HepG2 (cell line): ENCODE data around the gene PARN. TPM values are rescaled to one million over a fixed set of nuclear protein-coding genes. Genes with fewer than 3 reads are reported as not detected.

ENCODE experiments used
- CBX5 ChIP-seq: sonication (generic); formaldehyde crosslinking; IDR thresholded peaks from 2 replicates; pipeline ENCODE4 v1.4.0; 2020; ENCODE audit warnings: missing genetic modification reagents, borderline replicate concordance
- FOXJ3 ChIP-seq: sonication (generic); formaldehyde crosslinking; IDR thresholded peaks from 2 replicates; pipeline ENCODE4 v1.4.0; 2020; ENCODE audit warnings: missing genetic modification reagents, mild to moderate bottlenecking, borderline replicate concordance
- HNF4G ChIP-seq, 2 experiments: sonication (generic) in 1 of 2; formaldehyde crosslinking in 1 of 2; IDR thresholded peaks; 2 replicates each; pipeline versions ENCODE4 v1.4.0 to v1.6.1; 2011 to 2020; ENCODE audit warnings: borderline replicate concordance in 2 of 2, low read depth in 2 of 2, mild to moderate bottlenecking in 2 of 2, low read length in 1 of 2, missing genetic modification reagents in 1 of 2, moderate library complexity in 1 of 2
- HOXA7 ChIP-seq: sonication (generic); formaldehyde crosslinking; IDR thresholded peaks from 2 replicates; pipeline ENCODE4 v1.8.1; 2022; ENCODE audit warnings: mild to moderate bottlenecking, missing genetic modification reagents, moderate library complexity
- IKZF4 ChIP-seq: sonication (generic); formaldehyde crosslinking; IDR thresholded peaks from 2 replicates; pipeline ENCODE4 v1.5.1; 2020; ENCODE audit warnings: borderline replicate concordance, mild to moderate bottlenecking, low read depth, missing genetic modification reagents; ENCODE audit errors: not compliant biosample characterization
- JUND ChIP-seq: sonication (generic); formaldehyde crosslinking; IDR thresholded peaks from 2 replicates; pipeline ENCODE4 v1.8.0; 2022; ENCODE audit warnings: mild to moderate bottlenecking, missing genetic modification reagents
- MAFF ChIP-seq: IDR thresholded peaks from 2 replicates; pipeline ENCODE4 v1.6.1; 2011; ENCODE audit warnings: low read depth, low read length, improper control_type of control experiment
- MTA3 ChIP-seq: sonication (generic); formaldehyde crosslinking; IDR thresholded peaks from 2 replicates; pipeline ENCODE4 v1.4.0; 2020; ENCODE audit warnings: missing genetic modification reagents
- NFRKB ChIP-seq: fragments of 450-650 bp; IDR thresholded peaks from 2 replicates; pipeline ENCODE4 v1.6.1; 2017
- NKX3-1 ChIP-seq: sonication (generic); formaldehyde crosslinking; IDR thresholded peaks from 2 replicates; pipeline ENCODE4 v1.5.0; 2020; ENCODE audit warnings: missing genetic modification reagents
- POLR2G ChIP-seq: fragments of 200-400 bp; formaldehyde crosslinking; IDR thresholded peaks from 2 replicates; pipeline ENCODE4 v1.6.1; 2018; ENCODE audit warnings: mild to moderate bottlenecking, low read depth, low read length, moderate library complexity
- RARA ChIP-seq: IDR thresholded peaks from 2 replicates; pipeline ENCODE4 v1.6.1; 2016; ENCODE audit warnings: missing genetic modification reagents, missing compliant biosample characterization
- RCOR2 ChIP-seq: IDR thresholded peaks from 2 replicates; pipeline ENCODE4 v1.6.1; 2016; ENCODE audit warnings: missing biosample characterization, missing genetic modification reagents
- XRCC5 ChIP-seq: fragments of 200-400 bp; formaldehyde crosslinking; optimal IDR thresholded peaks from 2 replicates; pipeline ENCODE3; 2017; ENCODE audit warnings: mild to moderate bottlenecking, low read length
- YEATS4 ChIP-seq: sonication (generic); formaldehyde crosslinking; IDR thresholded peaks from 2 replicates; pipeline ENCODE4 v1.4.0; 2020; ENCODE audit warnings: missing genetic modification reagents, borderline replicate concordance
- ZNF136 ChIP-seq: sonication (generic); formaldehyde crosslinking; IDR thresholded peaks from 2 replicates; pipeline ENCODE4 v1.8.1; 2022; ENCODE audit warnings: low read depth, mild to moderate bottlenecking, moderate library complexity, missing genetic modification reagents
- ZNF335 ChIP-seq: sonication (generic); formaldehyde crosslinking; IDR thresholded peaks from 2 replicates; pipeline ENCODE4 v1.4.0; 2020; ENCODE audit warnings: missing genetic modification reagents
- ZNF570 ChIP-seq: sonication (generic); formaldehyde crosslinking; IDR thresholded peaks from 2 replicates; pipeline ENCODE4 v1.4.0; 2020; ENCODE audit warnings: mild to moderate bottlenecking, missing genetic modification reagents, borderline replicate concordance
- ZNF747 ChIP-seq: sonication (generic); formaldehyde crosslinking; IDR thresholded peaks from 2 replicates; pipeline ENCODE4 v1.8.1; 2023; ENCODE audit warnings: missing genetic modification reagents, mild to moderate bottlenecking, borderline replicate concordance
- ZNF891 ChIP-seq: sonication (generic); formaldehyde crosslinking; IDR thresholded peaks from 2 replicates; pipeline ENCODE4 v1.5.0; 2020; ENCODE audit warnings: mild to moderate bottlenecking, missing genetic modification reagents
- polyA plus RNA-seq, 8 experiments: library from polyadenylated mRNA; depleted of rRNA in 3 of 8; stranded (reverse) in 7 of 8; unstranded in 1 of 8; fragments of >200 nt; fragmentation: Illumina TruSeq in 4 of 8; extraction: Trizol in 4 of 8; gene quantifications; 2 replicates each; pipeline versions ENCODE4 v1.2.1 to v1.2.3, GENCODE V29; 2011 to 2016; ENCODE audit warnings: low read depth in 4 of 8, missing spikeins in 1 of 8, mixed read lengths in 1 of 8; ENCODE audit not compliant: insufficient read depth in 1 of 8
- total RNA-seq, 5 experiments: library from RNA; depleted of rRNA; stranded (reverse); fragments of >200 nt; fragmentation: Illumina TruSeq; extraction: Trizol; gene quantifications; 2 replicates each; pipeline ENCODE4 v1.2.3, GENCODE V29; 2016; ENCODE audit warnings: low read depth in 1 of 5
- TF ChIP-seq, protein P1 (sequence below): conservative IDR thresholded peaks from 2 replicates; pipeline ENCODE4 v1.6.1; 2018; ENCODE audit warnings: missing genetic modification reagents
- TF ChIP-seq, protein P2 (sequence below): sonication (generic); formaldehyde crosslinking; IDR thresholded peaks from 2 replicates; pipeline ENCODE4 v1.8.0; 2022; ENCODE audit warnings: low read depth, missing genetic modification reagents
- TF ChIP-seq, protein P3 (sequence below): IDR thresholded peaks from 2 replicates; pipeline ENCODE4 v1.6.1; 2016

PARN gene
- total and polyA plus RNA-seq, 2 of the 13 experiments (the other 11 are each of a cell fraction or from before 2014, with no cell fraction given) = 13.3 to 47.6 TPM

DNA sequence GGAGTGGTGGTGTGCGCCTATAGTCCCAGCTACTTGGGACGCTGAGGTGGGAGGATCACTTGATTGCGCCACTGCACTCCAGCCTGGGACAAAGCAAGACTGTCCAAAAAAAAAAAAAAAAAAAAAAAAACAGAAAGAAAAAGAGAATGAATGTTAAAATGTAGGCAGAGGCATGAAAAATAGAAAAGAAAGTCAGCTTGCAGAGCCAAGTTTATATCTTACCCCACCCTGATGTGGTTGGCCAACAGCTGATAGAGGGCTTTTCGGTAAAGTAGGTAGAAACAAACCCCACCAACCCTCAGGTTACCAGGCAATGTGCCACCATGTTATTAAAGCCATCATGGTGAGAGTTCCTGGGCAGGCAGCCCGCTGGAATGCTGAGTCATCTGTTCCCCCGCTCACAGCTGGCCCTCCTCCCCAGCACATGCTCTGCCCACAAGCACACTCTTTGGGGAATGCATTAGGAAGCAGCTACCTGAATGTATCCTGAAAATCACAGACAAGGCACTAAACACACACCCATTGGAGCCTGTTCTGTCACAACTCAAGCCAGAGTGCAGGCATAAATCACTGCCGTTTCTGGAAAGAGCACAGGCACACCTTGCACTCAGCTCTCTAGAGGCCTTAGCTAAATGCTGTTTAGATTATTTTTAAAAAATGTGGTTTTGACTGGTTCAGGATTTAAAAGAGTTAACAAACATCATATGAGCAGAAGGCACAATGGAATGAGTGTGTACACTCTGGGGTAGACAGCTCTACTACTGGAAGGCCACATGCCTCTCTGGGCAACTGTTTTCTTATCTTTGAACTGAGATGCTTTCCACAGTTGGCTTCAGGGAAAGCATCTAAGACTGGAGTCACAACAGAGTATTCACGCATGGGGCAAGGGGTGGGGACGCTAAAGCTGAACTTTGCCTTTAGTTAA, 128.5 kb downstream of the PARN start (continued):
- TF ChIP-seq ZNF747 (CRISPR knock-in tag) = no peak
- TF ChIP-seq IKZF4 (CRISPR knock-in tag) = no peak
- TF ChIP-seq, protein P1, sequence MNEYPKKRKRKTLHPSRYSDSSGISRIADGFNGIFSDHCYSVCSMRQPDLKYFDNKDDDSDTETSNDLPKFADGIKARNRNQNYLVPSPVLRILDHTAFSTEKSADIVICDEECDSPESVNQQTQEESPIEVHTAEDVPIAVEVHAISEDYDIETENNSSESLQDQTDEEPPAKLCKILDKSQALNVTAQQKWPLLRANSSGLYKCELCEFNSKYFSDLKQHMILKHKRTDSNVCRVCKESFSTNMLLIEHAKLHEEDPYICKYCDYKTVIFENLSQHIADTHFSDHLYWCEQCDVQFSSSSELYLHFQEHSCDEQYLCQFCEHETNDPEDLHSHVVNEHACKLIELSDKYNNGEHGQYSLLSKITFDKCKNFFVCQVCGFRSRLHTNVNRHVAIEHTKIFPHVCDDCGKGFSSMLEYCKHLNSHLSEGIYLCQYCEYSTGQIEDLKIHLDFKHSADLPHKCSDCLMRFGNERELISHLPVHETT (CRISPR knock-in tag) = no peak; the same call in 1 of the 2 replicates
- TF ChIP-seq, protein P2, sequence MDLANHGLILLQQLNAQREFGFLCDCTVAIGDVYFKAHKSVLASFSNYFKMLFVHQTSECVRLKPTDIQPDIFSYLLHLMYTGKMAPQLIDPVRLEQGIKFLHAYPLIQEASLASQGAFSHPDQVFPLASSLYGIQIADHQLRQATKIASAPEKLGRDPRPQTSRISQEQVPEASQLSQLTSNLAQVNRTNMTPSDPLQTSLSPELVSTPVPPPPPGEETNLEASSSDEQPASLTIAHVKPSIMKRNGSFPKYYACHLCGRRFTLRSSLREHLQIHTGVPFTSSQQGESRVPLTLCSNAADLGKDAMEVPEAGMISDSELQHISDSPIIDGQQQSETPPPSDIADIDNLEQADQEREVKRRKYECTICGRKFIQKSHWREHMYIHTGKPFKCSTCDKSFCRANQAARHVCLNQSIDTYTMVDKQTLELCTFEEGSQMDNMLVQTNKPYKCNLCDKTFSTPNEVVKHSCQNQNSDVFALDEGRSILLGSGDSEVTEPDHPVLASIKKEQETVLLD (CRISPR knock-in tag) = no peak
- TF ChIP-seq CBX5 (CRISPR knock-in tag) = peak; percentile 70; the same call in 1 of the 2 replicates
- no peak for TF ChIP-seq ZNF891 (CRISPR knock-in tag)
- TF ChIP-seq, protein P3, sequence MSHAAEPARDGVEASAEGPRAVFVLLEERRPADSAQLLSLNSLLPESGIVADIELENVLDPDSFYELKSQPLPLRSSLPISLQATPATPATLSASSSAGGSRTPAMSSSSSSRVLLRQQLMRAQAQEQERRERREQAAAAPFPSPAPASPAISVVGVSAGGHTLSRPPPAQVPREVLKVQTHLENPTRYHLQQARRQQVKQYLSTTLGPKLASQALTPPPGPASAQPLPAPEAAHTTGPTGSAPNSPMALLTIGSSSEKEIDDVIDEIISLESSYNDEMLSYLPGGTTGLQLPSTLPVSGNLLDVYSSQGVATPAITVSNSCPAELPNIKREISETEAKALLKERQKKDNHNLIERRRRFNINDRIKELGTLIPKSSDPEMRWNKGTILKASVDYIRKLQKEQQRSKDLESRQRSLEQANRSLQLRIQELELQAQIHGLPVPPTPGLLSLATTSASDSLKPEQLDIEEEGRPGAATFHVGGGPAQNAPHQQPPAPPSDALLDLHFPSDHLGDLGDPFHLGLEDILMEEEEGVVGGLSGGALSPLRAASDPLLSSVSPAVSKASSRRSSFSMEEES (CRISPR knock-in tag) = peak; percentile 86
- TF ChIP-seq HOXA7 (CRISPR knock-in tag) = no peak
- peak; percentile 86 for TF ChIP-seq YEATS4
- TF ChIP-seq POLR2G = peak; percentile 57; the same call in 1 of the 2 replicates
- TF ChIP-seq JUND (CRISPR knock-in tag) = peak; percentile 78
- peak; percentile 46 for TF ChIP-seq FOXJ3 (CRISPR knock-in tag)
- TF ChIP-seq ZNF335 (CRISPR knock-in tag) = 0 out of 2 replicates have a peak, but pooled peaks have one; percentile 68
- TF ChIP-seq NFRKB = no peak
- TF ChIP-seq ZNF570 (CRISPR knock-in tag) = no peak
- TF ChIP-seq RARA (CRISPR knock-in tag) = 0 out of 2 replicates have a peak, but pooled peaks have one; percentile 27
- peak; percentile 100 for TF ChIP-seq MAFF
- TF ChIP-seq XRCC5 = peak; percentile 80
- peak; percentile 73; the same call in 1 of the 2 replicates for TF ChIP-seq RCOR2 (CRISPR knock-in tag)
- TF ChIP-seq ZNF136 (CRISPR knock-in tag) = 0 out of 2 replicates have a peak, but pooled peaks have one; percentile 65
- peak; percentile 29; the same call in 1 of the 2 replicates for TF ChIP-seq HNF4G (IDR thresholded peaks at IDR 0.05; ENCODE audit: borderline replicate concordance, low read depth, low read length)
- 0 out of 2 replicates have a peak, but pooled peaks have one; percentile 49 for TF ChIP-seq HNF4G (CRISPR knock-in tag; IDR thresholded peaks at IDR 0.05; ENCODE audit: borderline replicate concordance, low read depth)
- peak; percentile 52; the same call in 1 of the 2 replicates for TF ChIP-seq NKX3-1
- TF ChIP-seq MTA3 (CRISPR knock-in tag) = no peak
